NCI-H128 (cell line): ENCODE results near the gene NR4A1.

Experiments
- DNase-seq: peaks from one replicate; lab custom pipeline; 2025; ENCODE audit not compliant: unreplicated experiment; lab: John Stamatoyannopoulos, UW

The NR4A1 gene

DNA sequence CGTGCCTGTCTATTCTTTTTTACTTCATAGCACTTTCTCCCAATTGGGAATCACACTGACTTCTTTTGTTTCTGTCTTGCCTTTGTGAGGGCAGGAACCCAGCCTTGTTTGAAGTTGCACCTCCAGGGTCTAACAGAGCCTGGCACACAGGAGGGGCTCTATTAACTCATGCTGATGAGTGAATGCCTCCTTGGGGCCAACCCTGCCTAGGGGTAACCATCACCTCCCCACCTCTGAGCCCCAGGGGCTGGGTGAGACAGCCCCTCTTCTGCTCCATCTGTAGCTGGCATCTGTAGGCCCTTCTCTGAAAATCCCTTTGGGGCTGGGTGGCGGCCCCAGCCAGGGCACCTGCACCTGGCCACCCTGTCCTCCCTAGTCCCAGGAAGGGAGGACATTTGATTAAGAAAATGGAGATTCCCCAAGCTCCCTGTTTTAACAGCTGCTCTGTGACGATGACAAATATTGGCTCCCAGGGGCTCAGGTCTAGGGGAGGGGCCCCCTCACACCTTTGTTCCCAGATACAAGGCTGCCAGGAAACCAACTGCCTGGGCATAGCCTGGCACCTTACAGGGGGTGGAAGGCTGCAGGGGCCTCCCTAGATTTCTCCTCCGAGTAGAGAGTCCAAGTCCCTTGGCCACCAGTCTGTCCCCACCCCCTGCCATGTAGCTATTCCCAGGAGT is 32.7 kb upstream of the NR4A1 start:
- no peak for DNase-seq

DNA sequence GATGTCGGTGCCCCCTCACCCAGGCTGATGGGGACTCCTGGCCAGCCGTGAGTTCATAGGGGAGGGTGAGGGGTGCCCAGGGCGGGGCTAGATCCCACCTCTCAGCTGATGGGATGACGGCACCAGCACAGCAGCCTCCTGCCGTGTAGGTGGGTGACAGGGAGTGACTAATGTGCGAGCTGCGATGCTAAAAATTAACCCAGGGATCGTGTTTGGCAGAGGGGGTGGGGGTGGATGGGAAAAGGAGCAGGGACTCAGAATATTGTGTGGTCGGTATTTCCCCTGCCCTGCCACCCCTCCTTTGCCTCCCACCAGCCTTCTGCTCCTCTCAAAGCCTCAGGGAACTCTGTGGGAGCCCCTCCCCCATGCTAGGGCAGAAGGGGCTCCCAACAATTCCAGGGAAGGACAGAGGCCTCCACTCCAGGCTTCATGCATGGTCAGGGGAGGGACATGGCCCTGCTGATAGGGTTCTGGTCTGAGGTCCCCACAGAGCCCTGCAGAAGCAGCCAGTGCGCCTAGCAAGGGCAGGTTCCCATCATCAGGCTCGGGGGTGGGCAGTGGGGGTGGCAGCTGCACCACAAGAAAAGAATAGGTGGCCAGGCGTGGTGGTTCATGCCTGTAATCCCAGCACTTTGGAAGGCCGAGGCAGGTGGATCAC is 32.0 kb upstream of the NR4A1 start:
- no peak for DNase-seq

- DNase-seq = no peak
Measured at GRCh38 chr12:52020539-52021336, 30.5 kb upstream of the NR4A1 start.

- no peak for DNase-seq
Measured at GRCh38 chr12:52022841-52023181, 28.4 kb upstream of the NR4A1 start.

DNA sequence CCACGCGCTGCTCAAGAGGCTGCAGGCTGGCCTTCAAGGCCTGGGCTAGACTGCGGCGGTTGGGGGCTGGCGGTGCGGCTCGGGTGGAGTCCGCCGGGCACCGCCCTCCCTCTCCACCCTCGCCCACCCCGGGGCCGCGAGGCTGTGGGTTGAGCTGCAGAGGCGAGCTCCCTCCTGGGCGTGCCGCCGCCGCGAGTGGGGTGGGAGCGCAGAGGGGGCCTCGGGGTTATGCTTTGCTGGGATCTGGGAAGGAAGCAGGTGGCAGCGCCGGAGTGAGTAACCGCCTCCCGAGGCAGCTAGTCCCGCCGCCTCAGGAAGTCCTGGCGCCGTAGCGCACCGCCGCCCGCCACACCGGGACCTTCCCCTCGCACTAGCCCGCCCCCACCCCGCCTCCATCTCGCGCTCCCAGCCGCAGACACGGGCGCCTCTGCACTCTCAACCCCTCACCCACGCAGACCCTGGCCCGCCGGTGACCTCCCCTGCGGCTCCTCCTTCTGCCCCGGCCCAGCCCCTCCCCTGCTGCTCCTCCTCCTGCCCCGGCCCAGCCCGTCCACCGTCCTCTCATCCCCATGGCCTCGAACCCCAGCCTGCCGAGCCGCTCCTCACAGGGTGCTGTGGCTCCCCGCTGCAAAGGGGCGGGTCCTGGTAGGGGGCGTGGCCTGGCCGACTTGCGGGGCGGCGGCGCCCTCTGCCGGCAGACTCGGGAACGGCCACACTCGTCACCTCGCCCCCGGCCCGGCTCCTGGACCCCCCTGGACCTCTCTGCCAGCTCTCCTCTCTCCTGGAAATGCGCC is 27.9 kb upstream of the NR4A1 start:
- DNase-seq = peak; percentile 63

DNA sequence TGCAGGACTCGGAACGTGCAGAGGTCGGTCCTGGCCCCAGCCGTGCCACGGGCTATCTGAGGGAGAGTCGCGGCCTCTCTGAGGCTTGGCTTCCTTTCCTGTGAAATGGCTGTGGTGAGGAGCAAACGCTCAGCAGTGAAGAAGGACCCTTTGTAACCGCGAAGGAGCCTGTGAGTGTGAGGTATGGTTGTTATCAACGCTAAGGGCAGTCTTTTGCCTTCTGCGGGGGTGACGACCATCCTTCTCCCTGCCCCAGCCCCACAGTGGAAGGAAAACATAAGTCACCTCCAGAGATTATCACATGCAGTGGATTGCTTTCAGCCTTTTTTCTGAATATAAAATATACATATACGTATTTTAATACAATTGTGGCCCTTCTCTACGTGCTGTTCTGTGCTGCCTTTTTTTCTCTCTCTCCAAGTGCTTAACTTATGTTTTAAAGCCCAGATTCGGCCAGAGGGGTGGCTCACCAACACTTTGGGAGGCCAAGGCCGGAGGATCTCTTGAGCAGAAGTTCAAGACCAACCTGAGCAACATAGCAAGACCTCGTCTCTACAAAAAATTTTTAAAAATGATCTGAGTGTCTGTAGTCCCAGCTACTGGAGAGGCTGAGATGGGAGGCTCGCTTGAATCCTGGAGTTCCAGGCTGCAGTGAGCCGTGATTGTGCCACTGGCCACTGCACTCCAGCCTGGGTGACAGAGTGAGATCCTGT is 27.1 kb upstream of the NR4A1 start:
- DNase-seq = no peak

DNA sequence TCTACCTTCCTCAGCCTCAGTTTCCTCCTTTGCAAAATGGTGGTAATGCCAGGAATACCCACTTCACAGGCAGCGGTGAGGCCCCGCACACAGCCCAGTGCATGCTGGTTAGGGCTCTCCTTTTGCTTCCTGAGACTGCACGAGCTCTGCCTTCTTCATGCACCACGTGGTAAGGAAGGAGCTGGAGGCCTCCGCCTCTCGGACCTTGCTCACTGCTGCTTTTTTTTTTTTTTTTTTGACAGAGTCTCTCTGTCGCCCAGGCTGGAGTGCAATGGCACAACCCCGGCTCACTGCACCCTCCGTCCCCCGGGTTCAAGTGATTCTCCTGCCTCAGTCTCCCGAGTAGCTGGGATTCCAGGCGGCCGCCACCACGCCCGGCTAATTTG is 26.4 kb upstream of the NR4A1 start:
- DNase-seq = no peak

GRCh38 chr12:52026263-52026662 is 25.0 kb upstream of the NR4A1 start:
- DNase-seq = no peak

DNA sequence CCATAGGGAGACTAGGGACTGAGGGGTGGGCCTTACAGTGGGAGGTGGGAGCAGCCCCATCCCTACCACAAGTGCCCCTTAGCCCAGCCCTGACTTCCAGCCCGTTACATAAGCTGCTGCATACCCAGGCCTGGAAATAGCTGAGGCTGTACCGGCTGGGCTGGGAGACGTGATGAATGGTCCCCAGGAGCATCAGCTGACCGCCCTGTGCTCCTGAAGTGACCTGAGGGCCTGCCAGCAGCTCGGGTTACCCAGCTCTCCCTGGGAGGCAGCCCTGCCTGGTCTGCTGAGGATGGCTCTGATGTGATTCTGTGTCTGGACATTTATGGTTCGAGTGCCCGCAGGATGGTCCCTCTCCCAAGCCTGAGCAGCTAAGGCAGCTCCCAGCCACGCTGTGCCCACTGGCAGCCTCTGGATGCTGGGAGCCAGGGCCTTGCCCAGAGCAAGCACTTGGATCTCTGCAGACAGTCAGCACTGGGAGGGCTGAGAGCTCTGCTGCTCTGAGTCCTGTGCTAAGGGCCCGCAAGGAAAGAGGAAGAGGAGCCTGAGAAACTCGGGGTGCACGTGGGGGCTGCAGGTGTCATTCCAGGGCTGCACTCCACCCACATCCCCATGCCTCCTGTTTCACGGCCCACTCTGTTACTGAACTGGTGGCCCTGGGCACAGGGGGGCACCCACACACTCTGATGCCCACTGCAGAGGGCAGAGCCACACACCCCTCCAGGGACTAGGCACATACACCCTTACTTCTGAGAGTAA is 24.0 kb upstream of the NR4A1 start:
- no peak for DNase-seq

- DNase-seq = peak; percentile 45
Measured at GRCh38 chr12:52029685-52030084, 21.6 kb upstream of the NR4A1 start.

DNA sequence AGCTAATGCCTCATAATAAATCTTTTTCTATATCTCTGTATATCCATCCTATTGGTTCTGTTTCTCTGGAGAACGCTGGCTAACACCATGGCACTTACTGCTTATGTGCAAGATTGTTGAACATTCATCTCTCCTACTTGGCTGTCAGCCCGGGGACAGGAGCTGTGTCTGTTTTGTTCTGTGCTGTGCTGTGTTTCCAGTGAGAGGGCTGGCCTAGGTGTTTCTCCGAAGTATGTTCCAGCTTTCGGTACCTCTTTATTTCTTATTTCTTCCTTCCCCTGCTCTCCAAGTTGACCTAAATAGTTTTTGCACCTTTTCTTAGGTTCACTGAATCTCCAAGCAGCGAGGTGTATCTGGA is 18.8 kb upstream of the NR4A1 start:
- DNase-seq = no peak

GRCh38 chr12:52032804-52033445 is 18.3 kb upstream of the NR4A1 start:
- peak; percentile 91 for DNase-seq

DNA sequence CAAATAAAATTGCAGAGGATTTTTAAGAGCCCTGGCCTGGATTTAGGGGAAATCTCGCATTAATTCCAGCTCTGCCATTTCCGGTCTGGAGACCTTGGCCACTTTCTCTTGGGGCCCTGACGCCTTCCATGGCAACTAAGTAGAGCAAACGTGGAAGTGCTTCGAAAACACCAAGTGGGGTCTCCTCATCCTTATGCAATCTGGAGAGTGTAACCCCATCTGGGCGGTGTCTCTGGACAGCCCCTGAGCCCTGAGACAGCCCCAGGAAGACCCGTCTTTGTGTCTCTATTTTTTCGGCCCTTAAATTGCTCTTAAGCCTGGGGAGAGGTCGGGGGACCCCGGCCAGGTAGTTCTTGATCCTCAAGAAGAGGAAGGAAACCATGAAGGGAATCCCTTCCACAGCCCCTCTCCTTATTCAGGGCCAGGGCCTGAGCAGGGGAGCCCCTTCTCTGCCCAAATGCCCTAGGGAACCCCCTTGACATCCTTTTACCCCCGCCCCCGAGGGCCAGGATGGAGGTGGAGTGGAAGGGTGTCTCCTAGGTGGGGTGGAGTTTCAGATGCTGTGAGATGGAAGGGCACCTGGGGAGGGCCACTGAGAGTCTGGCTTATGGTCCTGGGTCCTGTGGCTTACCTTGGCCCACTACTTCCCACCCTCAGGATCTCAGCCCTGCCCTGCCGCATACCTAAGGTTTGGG is 17.6 kb upstream of the NR4A1 start:
- no peak for DNase-seq

- DNase-seq = no peak
Measured at GRCh38 chr12:52035190-52035589, 16.1 kb upstream of the NR4A1 start.

GRCh38 chr12:52035926-52036325 is 15.3 kb upstream of the NR4A1 start:
- no peak for DNase-seq

DNA sequence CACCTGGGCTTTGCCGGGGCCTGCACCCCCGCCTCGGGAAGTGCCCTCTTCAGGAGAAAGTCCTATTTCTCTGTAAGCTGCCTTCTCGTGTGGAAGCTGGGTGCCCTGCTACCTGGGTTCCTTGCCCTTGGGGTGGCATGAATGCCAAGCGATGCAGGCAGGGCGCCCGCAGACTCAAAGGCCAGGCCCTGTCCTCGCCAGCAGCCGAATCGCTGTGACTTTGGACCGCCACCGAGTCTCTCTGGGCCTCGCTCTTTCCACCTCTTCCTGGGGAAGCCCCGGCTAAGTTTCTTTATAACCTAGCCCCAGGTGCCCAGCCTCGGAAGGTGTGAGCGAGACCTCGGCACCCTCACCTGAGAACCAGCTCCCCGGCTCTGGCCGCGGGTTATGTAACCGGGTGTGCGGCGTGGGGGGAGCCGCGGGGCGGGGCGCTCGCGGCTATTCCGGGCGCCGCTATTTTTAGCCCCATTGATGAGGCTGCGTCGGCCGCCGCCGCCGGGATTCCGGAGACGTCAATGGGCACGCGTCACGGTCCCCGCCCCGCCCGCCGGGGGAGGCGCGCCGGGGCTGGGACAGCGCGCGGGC is 14.6 kb upstream of the NR4A1 start:
- DNase-seq = peak; percentile 53

- no peak for DNase-seq
Measured at GRCh38 chr12:52037248-52037861, 13.9 kb upstream of the NR4A1 start.

GRCh38 chr12:52038447-52038846 is 12.8 kb upstream of the NR4A1 start:
- DNase-seq = no peak
